T-helper 22 cell (primary cell): ENCODE measurements around the gene EIPR1.

Experiments
- DNase-seq: peaks from one replicate; pipeline ENCODE4 v3.0.0-alpha.2; 2020; ENCODE audit warnings: low read depth

The EIPR1 gene

GRCh38 chr2:3377612-3378432 lies at the start of gene EIPR1:
EIPR1 (minus strand) TSS chr2:3377818; CDS start chr2:3377689, 129 bp downstream.
- peak; percentile 95 for DNase-seq

- no peak for DNase-seq
These were observed 49.7 kb upstream of the EIPR1 start for GRCh38 chr2:3427272-3427671.

GRCh38 chr2:3426615-3427014 lies 49.0 kb upstream of the EIPR1 start:
- no peak for DNase-seq

- no peak for DNase-seq
These were observed 46.7 kb upstream of the EIPR1 start for GRCh38 chr2:3424171-3424795.

GRCh38 chr2:3423492-3424170 lies 46.0 kb upstream of the EIPR1 start:
- peak; percentile 30 for DNase-seq

GRCh38 chr2:3422161-3422779 lies 44.7 kb upstream of the EIPR1 start:
- DNase-seq, result no peak

- DNase-seq, result no peak
These were observed 44.0 kb upstream of the EIPR1 start for GRCh38 chr2:3421580-3421979.

- DNase-seq, result no peak
These were observed 43.3 kb upstream of the EIPR1 start for GRCh38 chr2:3420769-3421397.

- DNase-seq, result no peak
These were observed 42.6 kb upstream of the EIPR1 start for GRCh38 chr2:3420076-3420768.

GRCh38 chr2:3418766-3419404 lies 41.3 kb upstream of the EIPR1 start:
- no peak for DNase-seq

GRCh38 chr2:3414133-3414860 lies 36.7 kb upstream of the EIPR1 start:
- no peak for DNase-seq

- DNase-seq, result no peak
These were observed 36.1 kb upstream of the EIPR1 start for GRCh38 chr2:3413697-3414096.

GRCh38 chr2:3411103-3411502 lies 33.5 kb upstream of the EIPR1 start:
- no peak for DNase-seq

- no peak for DNase-seq
These were observed 32.1 kb upstream of the EIPR1 start for GRCh38 chr2:3409627-3410170.

- DNase-seq, result no peak
These were observed 31.2 kb upstream of the EIPR1 start for GRCh38 chr2:3408781-3409180.

GRCh38 chr2:3406501-3406900 lies 28.9 kb upstream of the EIPR1 start:
- no peak for DNase-seq

GRCh38 chr2:3405876-3406275 lies 28.3 kb upstream of the EIPR1 start:
- no peak for DNase-seq

GRCh38 chr2:3405307-3405706 lies 27.7 kb upstream of the EIPR1 start:
- no peak for DNase-seq

GRCh38 chr2:3404349-3404894 lies 26.8 kb upstream of the EIPR1 start:
- DNase-seq, result no peak
